HUES64 (cell line): ENCODE measurements around the gene NUTM2F.
"Not testable (repeated sequence)": the region's sequence is repeated elsewhere in the genome, so short reads cannot be mapped to it uniquely, and the experiment has no call there.

Experiments used
- H3K27ac ChIP-seq: 2 replicates; pipeline ENCODE4 v1.7.0; 2013; ENCODE audit warnings: low read depth, low read length, inconsistent platforms
- H3K27me3 ChIP-seq: 2 replicates; pipeline ENCODE4 v1.6.1; 2013; ENCODE audit warnings: mild to moderate bottlenecking, low read length; ENCODE audit not compliant: insufficient read depth
- H3K36me3 ChIP-seq: 2 replicates; pipeline ENCODE4 v1.6.1; 2013; ENCODE audit warnings: mild to moderate bottlenecking, low read length; ENCODE audit not compliant: insufficient read depth
- H3K4me1 ChIP-seq: 2 replicates; pipeline ENCODE4 v1.6.1; 2013; ENCODE audit warnings: mild to moderate bottlenecking, low read length, moderate library complexity; ENCODE audit not compliant: insufficient read depth
- H3K4me3 ChIP-seq: 2 replicates; pipeline ENCODE4 v1.5.1; 2013; ENCODE audit warnings: mild to moderate bottlenecking, low read length, moderate library complexity
- H3K9ac ChIP-seq: 2 replicates; pipeline ENCODE4 v1.6.1; 2013; ENCODE audit warnings: mild to moderate bottlenecking, low read depth, low read length
- H3K9me3 ChIP-seq: 2 replicates; pipeline ENCODE4 v1.6.1; 2013; ENCODE audit warnings: low read depth, low read length; ENCODE audit not compliant: insufficient read depth
- WGBS: fragments of 150-250, 120-280 bp; methylation state at CpG from one replicate; pipeline ENCODE4 v1.1.7; 2013; ENCODE audit warnings: missing lambda C conversion rate; 5-methylcytosine and 5-hydroxymethylcytosine counted together

Gene NUTM2F

GRCh38 chr9:94277029-94277428 is 51.4 kb downstream of the NUTM2F start:
- not testable (repeated sequence) for H3K9me3 ChIP-seq, H3K27me3 ChIP-seq, H3K27ac ChIP-seq, H3K4me1 ChIP-seq, H3K9ac ChIP-seq, H3K4me3 ChIP-seq
- H3K36me3 ChIP-seq: peaks cover 28% of the 10 kb centered on the region
- 94% methylated on average over 4 of the region's 4 CpGs for WGBS

- H3K27ac ChIP-seq: no peak overlapping the region
- H3K4me3 ChIP-seq: no peak overlapping the region
- peaks cover 31% of the 10 kb centered on the region for H3K9me3 ChIP-seq
- H3K36me3 ChIP-seq: 0 out of 2 replicates have a peak, but pooled peaks cover 2% of the 10 kb centered on the region
- no peak overlapping the region for H3K9ac ChIP-seq
- 89% methylated on average over 1 of the region's 1 CpG for WGBS
- H3K4me1 ChIP-seq: no peaks in the 10 kb centered on the region
- H3K27me3 ChIP-seq: no peaks in the 10 kb centered on the region
Observed at GRCh38 chr9:94270009-94270408, 58.4 kb downstream of the NUTM2F start.

GRCh38 chr9:94269264-94269663 is 59.2 kb downstream of the NUTM2F start:
- Histone ChIP-seq H3K9ac (no peak overlapping the region), H3K36me3 (peaks cover 7% of the 10 kb centered on the region; the same call in 1 of the 2 replicates), H3K9me3 (peaks cover 31% of the 10 kb centered on the region), H3K27me3 (no peaks in the 10 kb centered on the region), H3K4me1 (no peaks in the 10 kb centered on the region), H3K4me3 (no peak overlapping the region), H3K27ac (no peak overlapping the region)
- WGBS: 97% methylated on average over 6 of the region's 8 CpGs
